PC-9 (cell line): Measurements from ENCODE around the gene ANXA7. TPM values are rescaled to one million over a fixed set of nuclear protein-coding genes. Genes with fewer than 3 reads are reported as not detected.

Source experiments
- BruUV-seq: library from RNA; stranded (reverse); fragments of 400-500 nt; replicated peaks from 2 replicates; lab custom pipeline; 2021; lab: Mats Ljungman, UMichigan
- CTCF ChIA-PET: fragments of 300-600 bp; sonication (Branson Sonifier 250); formaldehyde crosslinking; loops from one replicate; lab custom pipeline; 2022; ENCODE audit warnings: antibody characterized with exemption; lab: Charles Lee
- POLR2A ChIA-PET: fragments of 300-600 bp; sonication (Branson Sonifier 250); formaldehyde crosslinking; loops from one replicate; lab custom pipeline; 2022; ENCODE audit warnings: antibody characterized with exemption; ENCODE audit not compliant: unreplicated experiment; lab: Charles Lee
- DNase-seq, 2 experiments: peaks; one replicate each; pipeline versions ENCODE4 v3.0.0 to v3.0.0-alpha.2; 2015 to 2022; ENCODE audit warnings: mixed read lengths in 1 of 2
- H2AFZ ChIP-seq: fragments of 200-600 bp; sonication (generic); 2 replicates; pipeline ENCODE4 v1.8.1; 2017; ENCODE audit warnings: antibody characterized with exemption
- H3F3A ChIP-seq: fragments of 200-600 bp; sonication (generic); 2 replicates; pipeline ENCODE4 v1.8.1; 2017; ENCODE audit warnings: antibody characterized with exemption, mild to moderate bottlenecking, low read depth; ENCODE audit not compliant: insufficient read depth
- H3K27ac ChIP-seq: fragments of 200-600 bp; sonication (generic); 2 replicates; pipeline ENCODE4 v1.6.1; 2016; ENCODE audit warnings: mixed run types
- H3K27me3 ChIP-seq: fragments of 200-600 bp; sonication (generic); 2 replicates; pipeline ENCODE4 v1.6.1; 2016; ENCODE audit warnings: low read depth, mixed run types; ENCODE audit not compliant: insufficient read depth
- H3K36me3 ChIP-seq: fragments of 200-600 bp; sonication (generic); 2 replicates; pipeline ENCODE4 v1.6.1; 2016; ENCODE audit warnings: low read depth, mixed run types
- H3K4me1 ChIP-seq: fragments of 200-600 bp; sonication (generic); replicated peaks from 2 replicates; pipeline ENCODE4 v1.6.1; 2016; ENCODE audit warnings: mixed run types; ENCODE audit not compliant: insufficient read depth
- H3K4me2 ChIP-seq: fragments of 200-600 bp; sonication (generic); 2 replicates; pipeline ENCODE4 v1.6.1; 2017; ENCODE audit warnings: mixed run types
- H3K4me3 ChIP-seq: fragments of 200-600 bp; sonication (generic); 2 replicates; pipeline ENCODE4 v1.6.1; 2016; ENCODE audit warnings: mixed run types
- H3K79me2 ChIP-seq: fragments of 200-600 bp; sonication (generic); 2 replicates; pipeline ENCODE4 v1.6.1; 2017; ENCODE audit warnings: low read depth, mixed run types
- H3K9me2 ChIP-seq: fragments of 200-600 bp; sonication (generic); 2 replicates; pipeline ENCODE4 v1.8.1; 2017; ENCODE audit warnings: mild to moderate bottlenecking; ENCODE audit not compliant: insufficient read depth
- H3K9me3 ChIP-seq: fragments of 200-600 bp; sonication (generic); 2 replicates; pipeline ENCODE4 v1.8.1; 2016; ENCODE audit warnings: low read depth; ENCODE audit not compliant: insufficient read depth
- H4K20me1 ChIP-seq: fragments of 200-600 bp; sonication (generic); 2 replicates; pipeline ENCODE4 v1.8.1; 2017; ENCODE audit not compliant: insufficient read depth
- EZH2 ChIP-seq: fragments of 200-600 bp; sonication (generic); IDR thresholded peaks from 2 replicates; pipeline ENCODE4 v1.8.0; 2017; ENCODE audit warnings: antibody characterized with exemption, low read depth
- intact Hi-C: fragments of 100-400 bp; cut with micrococcal nuclease; formaldehyde crosslinking; loops from one replicate; pipeline ENCODE4 v1.10.0; 2022; ENCODE audit not compliant: unreplicated experiment
- total RNA-seq: library from RNA; stranded (reverse); gene quantifications from 2 replicates; pipeline ENCODE4 v1.2.3, GENCODE V29; 2021
- TF ChIP-seq, protein P1 (sequence below): fragments of 200-600 bp; sonication (generic); conservative IDR thresholded peaks from 2 replicates; pipeline ENCODE4 v1.6.1; 2017; ENCODE audit warnings: mixed run types, antibody characterized with exemption, mild to moderate bottlenecking, moderate library complexity

The ANXA7 gene
- total RNA-seq, 1 experiment from 2014 or later: 154 TPM

- intact Hi-C loops: no loop called here
- ChIA-PET CTCF (no interaction called here), POLR2A (interaction anchor here (0.6 kb wide), 1 partner anchor 12 kb away, joined by 4 read pairs; no protein-coding TSS in a partner anchor)
- Histone ChIP-seq H3K9me2 (no peaks in the 10 kb centered on the region), H3K4me1 (peaks cover 35% of the 10 kb centered on the region), H3K4me3 (no peak overlapping the region), H3K79me2 (peaks cover 21% of the 10 kb centered on the region), H3F3A (peaks cover 44% of the 10 kb centered on the region; the same call in 1 of the 2 replicates), H3K9me3 (no peaks in the 10 kb centered on the region), H2AFZ (no peak overlapping the region), H4K20me1 (peaks cover 3% of the 10 kb centered on the region), H3K36me3 (no peaks in the 10 kb centered on the region), H3K4me2 (no peak overlapping the region), H3K27ac (no peak overlapping the region), H3K27me3 (no peaks in the 10 kb centered on the region)
- TF ChIP-seq, protein P1, sequence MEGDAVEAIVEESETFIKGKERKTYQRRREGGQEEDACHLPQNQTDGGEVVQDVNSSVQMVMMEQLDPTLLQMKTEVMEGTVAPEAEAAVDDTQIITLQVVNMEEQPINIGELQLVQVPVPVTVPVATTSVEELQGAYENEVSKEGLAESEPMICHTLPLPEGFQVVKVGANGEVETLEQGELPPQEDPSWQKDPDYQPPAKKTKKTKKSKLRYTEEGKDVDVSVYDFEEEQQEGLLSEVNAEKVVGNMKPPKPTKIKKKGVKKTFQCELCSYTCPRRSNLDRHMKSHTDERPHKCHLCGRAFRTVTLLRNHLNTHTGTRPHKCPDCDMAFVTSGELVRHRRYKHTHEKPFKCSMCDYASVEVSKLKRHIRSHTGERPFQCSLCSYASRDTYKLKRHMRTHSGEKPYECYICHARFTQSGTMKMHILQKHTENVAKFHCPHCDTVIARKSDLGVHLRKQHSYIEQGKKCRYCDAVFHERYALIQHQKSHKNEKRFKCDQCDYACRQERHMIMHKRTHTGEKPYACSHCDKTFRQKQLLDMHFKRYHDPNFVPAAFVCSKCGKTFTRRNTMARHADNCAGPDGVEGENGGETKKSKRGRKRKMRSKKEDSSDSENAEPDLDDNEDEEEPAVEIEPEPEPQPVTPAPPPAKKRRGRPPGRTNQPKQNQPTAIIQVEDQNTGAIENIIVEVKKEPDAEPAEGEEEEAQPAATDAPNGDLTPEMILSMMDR: no peak
- no peak for TF ChIP-seq EZH2
- no TSS peak for BruUV-seq
- no peak for DNase-seq
Measured at GRCh38 chr10:73416571-73416970, 2.7 kb upstream of the ANXA7 start.

DNA sequence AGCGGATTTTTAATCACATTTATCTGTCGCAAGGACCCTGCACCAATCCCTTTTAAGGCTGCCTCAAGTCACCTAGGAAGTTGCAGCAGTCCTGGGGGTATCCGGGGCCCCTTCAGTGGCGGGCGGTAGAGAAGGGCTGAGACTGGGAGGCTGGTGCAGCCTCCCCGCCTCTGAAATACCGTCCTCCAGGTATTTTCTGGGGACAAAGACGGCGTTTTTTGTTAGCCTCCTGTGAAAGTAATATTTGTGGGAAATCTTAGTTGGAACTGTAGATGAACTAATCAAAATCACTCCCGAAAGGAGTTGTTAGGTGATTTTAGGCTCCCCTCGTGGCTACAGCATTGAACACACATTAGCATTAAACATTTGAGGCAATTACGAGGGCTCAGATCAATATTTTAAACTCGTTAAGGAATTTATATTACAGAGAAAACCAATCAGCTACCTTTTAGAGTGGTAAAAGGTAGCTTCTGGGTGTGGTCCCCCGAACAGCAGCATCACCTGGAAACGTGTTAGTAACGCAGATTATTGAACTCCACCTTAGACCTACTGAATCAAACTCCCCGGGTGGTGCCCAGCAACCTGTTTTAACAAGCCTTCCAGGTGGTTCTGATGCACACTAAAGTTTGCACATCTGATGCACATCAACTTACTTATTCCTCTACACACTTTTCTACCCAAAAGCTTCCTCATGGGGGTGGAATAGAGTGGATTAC, 530 bp upstream of the ANXA7 start:
- H3K27me3 ChIP-seq: no peaks in the 10 kb centered on the region
- TF ChIP-seq EZH2: no peak
- TF ChIP-seq, protein P1: no peak; the same call in 1 of the 2 replicates
- peak overlapping the region; percentile 90 for H2AFZ ChIP-seq
- H3K79me2 ChIP-seq: peaks cover 43% of the 10 kb centered on the region
- ChIA-PET CTCF (no interaction called here), POLR2A (interaction anchor here (1.0 kb wide), 1 partner anchor 168 kb away, joined by 3 read pairs; no protein-coding TSS in a partner anchor)
- peak overlapping the region; percentile 89 for H3K27ac ChIP-seq
- intact Hi-C loops: no loop called here
- TSS peak; percentile 80 for BruUV-seq
- peak overlapping the region; percentile 92 for H3K4me2 ChIP-seq
- peaks cover 43% of the 10 kb centered on the region for H3K4me1 ChIP-seq
- H3K9me3 ChIP-seq: no peaks in the 10 kb centered on the region
- peaks cover 9% of the 10 kb centered on the region; the same call in 1 of the 2 replicates for H3K36me3 ChIP-seq
- DNase-seq: peak; percentile 24 to 52
- peak overlapping the region; percentile 84 for H3K4me3 ChIP-seq
- no peaks in the 10 kb centered on the region for H3K9me2 ChIP-seq
- H4K20me1 ChIP-seq: peaks cover 24% of the 10 kb centered on the region
- peaks cover 34% of the 10 kb centered on the region; the same call in 1 of the 2 replicates for H3F3A ChIP-seq

- Histone ChIP-seq H3K4me3 (peak overlapping the region; percentile 84), H3K9me2 (no peaks in the 10 kb centered on the region), H3K27me3 (no peaks in the 10 kb centered on the region), H2AFZ (peak overlapping the region; percentile 90), H3K36me3 (peaks cover 9% of the 10 kb centered on the region; the same call in 1 of the 2 replicates), H3F3A (peaks cover 34% of the 10 kb centered on the region; the same call in 1 of the 2 replicates), H3K4me2 (peak overlapping the region; percentile 92), H3K9me3 (no peaks in the 10 kb centered on the region), H3K27ac (peak overlapping the region; percentile 89), H3K79me2 (peaks cover 56% of the 10 kb centered on the region), H3K4me1 (peaks cover 45% of the 10 kb centered on the region), H4K20me1 (peaks cover 37% of the 10 kb centered on the region)
- intact Hi-C loops: loop anchor here (2.0 kb wide), 1 partner anchor 166 kb away; the partner anchor contains the start of gene DNAJC9
- DNase-seq: peak; percentile 48 to 76
- ChIA-PET CTCF (no interaction called here), POLR2A (interaction anchor here (0.5 to 0.8 kb wide), 3 partner anchors 11 to 83 kb away, joined by 3 to 8 read pairs (median 5); partner anchors contain the start of gene PPP3CB)
- TF ChIP-seq, protein P1: no peak
- TF ChIP-seq EZH2: no peak
- no TSS peak for BruUV-seq
Measured at GRCh38 chr10:73413108-73413527, 740 bp downstream of the ANXA7 start.
